Erythroblast (primary cell): Measurements from ENCODE around the gene NFIC.

Experiments
- GATA1 ChIP-seq: IDR thresholded peaks from 2 replicates; pipeline ENCODE4 v1.6.1; 2011; ENCODE audit warnings: low read depth, mild to moderate bottlenecking, control low read depth, low read length, moderate library complexity
- POLR2A ChIP-seq: IDR thresholded peaks from 2 replicates; pipeline ENCODE4 v1.6.1; 2011; ENCODE audit warnings: mild to moderate bottlenecking, low read length

- TF ChIP-seq POLR2A (no peak), GATA1 (no peak)
Measured at GRCh38 chr19:3455960-3456601, 89.7 kb downstream of the NFIC start.
